ENCODE measurements around the gene CALML6.

CALML6 gene

GRCh38 chr1:1914971-1915692 lies at the start of gene CALML6:
CALML6 (plus strand) TSS chr1:1915260; CDS start chr1:1915281, 21 bp downstream.
- in situ Hi-C loops (cut with HindIII; ENCODE audit: low sequenced_read_pairs): no loop called here

- in situ Hi-C loops (cut with HindIII; ENCODE audit: low sequenced_read_pairs): no loop called here
Measured at GRCh38 chr1:1867164-1867563, 47.9 kb upstream of the CALML6 start.

- in situ Hi-C loops (cut with HindIII; ENCODE audit: low sequenced_read_pairs): no loop called here
Measured at GRCh38 chr1:1869469-1869868, 45.6 kb upstream of the CALML6 start.

GRCh38 chr1:1872329-1872994 lies 42.6 kb upstream of the CALML6 start:
- in situ Hi-C loops (cut with HindIII; ENCODE audit: low sequenced_read_pairs): no loop called here

GRCh38 chr1:1873186-1873585 lies 41.9 kb upstream of the CALML6 start:
- in situ Hi-C loops (cut with HindIII; ENCODE audit: low sequenced_read_pairs): no loop called here

GRCh38 chr1:1874901-1875300 lies 40.2 kb upstream of the CALML6 start:
- in situ Hi-C loops (cut with HindIII; ENCODE audit: low sequenced_read_pairs): no loop called here

- in situ Hi-C loops (cut with HindIII; ENCODE audit: low sequenced_read_pairs): no loop called here
Measured at GRCh38 chr1:1875932-1876331, 39.1 kb upstream of the CALML6 start.

GRCh38 chr1:1876335-1876930 lies 38.6 kb upstream of the CALML6 start:
- in situ Hi-C loops (cut with HindIII; ENCODE audit: low sequenced_read_pairs): no loop called here

GRCh38 chr1:1877865-1878436 lies 37.1 kb upstream of the CALML6 start:
- in situ Hi-C loops (cut with HindIII; ENCODE audit: low sequenced_read_pairs): no loop called here

- in situ Hi-C loops (cut with HindIII; ENCODE audit: low sequenced_read_pairs): loop anchor here (10.0 kb wide), 1 partner anchor 55 kb away; no protein-coding TSS in a partner anchor
Measured at GRCh38 chr1:1879942-1880341, 35.1 kb upstream of the CALML6 start.

GRCh38 chr1:1880617-1881312 lies 34.3 kb upstream of the CALML6 start:
- in situ Hi-C loops (cut with HindIII; ENCODE audit: low sequenced_read_pairs): loop anchor here (10.0 kb wide), 1 partner anchor 56 kb away; no protein-coding TSS in a partner anchor

- in situ Hi-C loops (cut with HindIII; ENCODE audit: low sequenced_read_pairs): loop anchor here (10.0 kb wide), 1 partner anchor 57 kb away; no protein-coding TSS in a partner anchor
Measured at GRCh38 chr1:1881727-1882126, 33.3 kb upstream of the CALML6 start.

GRCh38 chr1:1883092-1883873 lies 31.8 kb upstream of the CALML6 start:
- in situ Hi-C loops (cut with HindIII; ENCODE audit: low sequenced_read_pairs): loop anchor here (10.0 kb wide), 1 partner anchor 58 kb away; no protein-coding TSS in a partner anchor

- in situ Hi-C loops (cut with HindIII; ENCODE audit: low sequenced_read_pairs): loop anchor here (10.0 kb wide), 1 partner anchor 59 kb away; no protein-coding TSS in a partner anchor
Measured at GRCh38 chr1:1883890-1884289, 31.2 kb upstream of the CALML6 start.

GRCh38 chr1:1889090-1889750 lies 25.8 kb upstream of the CALML6 start:
- in situ Hi-C loops (cut with HindIII; ENCODE audit: low sequenced_read_pairs): loop anchor here (10.0 kb wide), 1 partner anchor 64 kb away; no protein-coding TSS in a partner anchor

- in situ Hi-C loops (cut with HindIII; ENCODE audit: low sequenced_read_pairs): loop anchor here (10.0 kb wide), 1 partner anchor 65 kb away; no protein-coding TSS in a partner anchor
Measured at GRCh38 chr1:1889847-1890505, 25.1 kb upstream of the CALML6 start.

GRCh38 chr1:1890506-1891348 lies 24.3 kb upstream of the CALML6 start, which contains the start of gene GNB1:
GNB1 (minus strand) TSS chr1:1891087; CDS start chr1:1825453, 65,634 bp downstream.
- in situ Hi-C loops (cut with HindIII; ENCODE audit: low sequenced_read_pairs): no loop called here

Data from DLD1 (cell line).